Measurements from ENCODE around the gene PAWR. TPM values are rescaled to one million over a fixed set of nuclear protein-coding genes. Genes with fewer than 3 reads are reported as not detected.

Gene PAWR
- total and polyA plus RNA-seq, 4 donors: 6.8 to 119 (median 56.4) TPM

DNA sequence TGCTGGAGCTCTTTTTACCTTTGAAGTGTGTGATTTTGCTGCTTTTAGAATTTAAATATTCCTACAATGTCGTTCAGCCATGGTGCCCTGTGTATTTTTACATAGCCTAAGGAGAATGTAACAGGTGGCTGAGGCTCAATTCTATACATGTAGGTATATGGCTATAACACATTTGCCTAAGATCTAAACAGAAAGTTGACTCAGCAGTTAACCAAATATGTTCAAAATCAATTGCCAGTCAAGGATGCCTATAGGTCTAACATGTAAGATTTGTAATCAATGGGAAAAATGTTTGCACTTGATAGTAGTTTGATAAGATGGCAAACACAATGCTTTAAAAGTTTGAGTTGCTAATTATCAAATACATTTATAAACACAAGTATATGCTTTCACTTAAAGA lies 8.2 kb downstream of the PAWR start:
- Histone ChIP-seq H3K4me3 (no peak overlapping the region), H3K4me1 (ENCODE audit: control insufficient read depth in 5 of 5, insufficient read depth in 5 of 5, low read length in 5 of 5) (peaks cover 0 to 8% (median 0%) of the 10 kb centered on the region in 5 donors), H3K27ac (ENCODE audit: low read depth in 1 of 2, low read length in 1 of 2) (no peak overlapping the region), H3K9ac (ENCODE audit: insufficient read depth in 1 of 2, low read length in 2 of 2) (no peak overlapping the region), H3K9me3 (ENCODE audit: control insufficient read depth in 4 of 4, insufficient read depth in 3 of 4, low read length in 3 of 4) (no peaks in the 10 kb centered on the region), H3K36me3 (ENCODE audit: control insufficient read depth in 4 of 4, insufficient read depth in 4 of 4, low read length in 4 of 4) (no peaks in the 10 kb centered on the region), H3K27me3 (ENCODE audit: control insufficient read depth in 3 of 3, insufficient read depth in 3 of 3, low read length in 2 of 3) (peaks cover 0 to 6% (median 0%) of the 10 kb centered on the region in 3 donors)
- TF ChIP-seq, protein P1, sequence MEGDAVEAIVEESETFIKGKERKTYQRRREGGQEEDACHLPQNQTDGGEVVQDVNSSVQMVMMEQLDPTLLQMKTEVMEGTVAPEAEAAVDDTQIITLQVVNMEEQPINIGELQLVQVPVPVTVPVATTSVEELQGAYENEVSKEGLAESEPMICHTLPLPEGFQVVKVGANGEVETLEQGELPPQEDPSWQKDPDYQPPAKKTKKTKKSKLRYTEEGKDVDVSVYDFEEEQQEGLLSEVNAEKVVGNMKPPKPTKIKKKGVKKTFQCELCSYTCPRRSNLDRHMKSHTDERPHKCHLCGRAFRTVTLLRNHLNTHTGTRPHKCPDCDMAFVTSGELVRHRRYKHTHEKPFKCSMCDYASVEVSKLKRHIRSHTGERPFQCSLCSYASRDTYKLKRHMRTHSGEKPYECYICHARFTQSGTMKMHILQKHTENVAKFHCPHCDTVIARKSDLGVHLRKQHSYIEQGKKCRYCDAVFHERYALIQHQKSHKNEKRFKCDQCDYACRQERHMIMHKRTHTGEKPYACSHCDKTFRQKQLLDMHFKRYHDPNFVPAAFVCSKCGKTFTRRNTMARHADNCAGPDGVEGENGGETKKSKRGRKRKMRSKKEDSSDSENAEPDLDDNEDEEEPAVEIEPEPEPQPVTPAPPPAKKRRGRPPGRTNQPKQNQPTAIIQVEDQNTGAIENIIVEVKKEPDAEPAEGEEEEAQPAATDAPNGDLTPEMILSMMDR (IDR thresholded peaks at IDR 0.05; ENCODE audit: control extremely low read depth, extremely low read depth): no peak
- 56 to 79% methylated on average over 1 of the region's 1 CpG for WGBS, 2 donors
- ATAC-seq (ENCODE audit: insufficient read depth, low FRiP score): no peak
- DNase-seq: no peak

DNA sequence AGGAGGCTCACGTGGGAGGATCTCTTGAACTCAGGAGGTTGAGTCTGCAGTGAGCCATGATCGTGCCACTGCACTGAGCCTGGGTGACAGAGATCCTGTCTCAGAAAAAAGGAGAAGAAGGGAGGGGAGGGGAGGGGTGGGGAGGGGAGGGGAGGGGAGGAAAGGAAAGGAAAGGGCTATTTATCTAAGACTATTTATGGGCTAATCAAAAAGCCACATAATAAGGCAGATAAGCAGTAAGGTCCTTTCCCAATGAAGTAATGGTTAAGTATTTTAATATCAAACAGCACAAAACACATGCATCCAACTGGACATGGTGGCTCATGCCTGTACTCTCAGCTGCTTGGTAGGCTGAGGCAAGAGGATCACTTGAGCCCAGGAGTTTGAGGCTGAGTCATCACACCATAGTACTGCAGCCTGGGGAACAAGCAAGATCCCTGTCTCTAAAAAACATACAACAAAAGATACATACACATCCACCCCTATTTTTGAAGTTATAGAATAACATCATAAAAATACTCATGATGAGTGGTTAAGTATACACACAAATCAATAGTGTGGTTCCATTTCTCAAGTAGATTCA lies 9.7 kb downstream of the PAWR start:
- peaks cover 0 to 2% (median 0%) of the 10 kb centered on the region in 3 donors for H3K27me3 ChIP-seq (ENCODE audit: control insufficient read depth in 3 of 3, insufficient read depth in 3 of 3, low read length in 2 of 3)
- TF ChIP-seq, protein P1 (IDR thresholded peaks at IDR 0.05; ENCODE audit: control extremely low read depth, extremely low read depth): no peak
- no peak overlapping the region for H3K9ac ChIP-seq (ENCODE audit: insufficient read depth in 1 of 2, low read length in 2 of 2)
- H3K36me3 ChIP-seq (ENCODE audit: control insufficient read depth in 4 of 4, insufficient read depth in 4 of 4, low read length in 4 of 4): no peaks in the 10 kb centered on the region
- 38 to 71% methylated on average over 2 of the region's 2 CpGs for WGBS, 2 donors
- ATAC-seq (ENCODE audit: insufficient read depth, low FRiP score) (no peak), DNase-seq (no peak)
- H3K27ac ChIP-seq (ENCODE audit: low read depth in 1 of 2, low read length in 1 of 2): no peak overlapping the region
- no peak overlapping the region for H3K4me3 ChIP-seq
- H3K9me3 ChIP-seq (ENCODE audit: control insufficient read depth in 4 of 4, insufficient read depth in 3 of 4, low read length in 3 of 4): no peaks in the 10 kb centered on the region
- peaks cover 0 to 5% (median 0%) of the 10 kb centered on the region in 5 donors for H3K4me1 ChIP-seq (ENCODE audit: control insufficient read depth in 5 of 5, insufficient read depth in 5 of 5, low read length in 5 of 5)

DNA sequence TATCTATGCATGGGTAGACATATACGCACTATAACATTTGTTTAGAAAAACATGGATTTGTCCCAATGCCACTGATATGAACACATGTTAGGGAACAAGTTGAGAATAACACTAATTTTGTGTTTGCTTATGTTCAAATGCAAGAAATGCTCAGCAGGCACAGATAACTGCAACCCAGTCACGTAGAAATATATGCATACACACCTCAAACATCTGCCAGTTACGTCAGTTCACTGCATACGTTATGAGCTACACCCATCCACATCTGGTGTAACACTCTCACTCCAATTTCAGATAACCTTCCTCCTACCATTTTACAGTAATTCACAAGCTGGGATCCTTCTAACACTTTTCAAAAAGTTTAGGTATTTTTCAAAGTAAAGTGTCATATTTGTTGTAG lies 10.7 kb downstream of the PAWR start:
- no peak overlapping the region for H3K9ac ChIP-seq (ENCODE audit: insufficient read depth in 1 of 2, low read length in 2 of 2)
- H3K36me3 ChIP-seq (ENCODE audit: control insufficient read depth in 4 of 4, insufficient read depth in 4 of 4, low read length in 4 of 4): no peaks in the 10 kb centered on the region
- no peaks in the 10 kb centered on the region for H3K9me3 ChIP-seq (ENCODE audit: control insufficient read depth in 4 of 4, insufficient read depth in 3 of 4, low read length in 3 of 4)
- no peak overlapping the region for H3K27ac ChIP-seq (ENCODE audit: low read depth in 1 of 2, low read length in 1 of 2)
- H3K27me3 ChIP-seq (ENCODE audit: control insufficient read depth in 3 of 3, insufficient read depth in 3 of 3, low read length in 2 of 3): peaks cover 0 to 2% (median 0%) of the 10 kb centered on the region in 3 donors
- TF ChIP-seq, protein P1 (IDR thresholded peaks at IDR 0.05; ENCODE audit: control extremely low read depth, extremely low read depth): no peak
- peaks cover 0 to 5% (median 0%) of the 10 kb centered on the region in 5 donors for H3K4me1 ChIP-seq (ENCODE audit: control insufficient read depth in 5 of 5, insufficient read depth in 5 of 5, low read length in 5 of 5)
- ATAC-seq (ENCODE audit: insufficient read depth, low FRiP score) (no peak), DNase-seq (no peak)
- 88 to 93% methylated on average over 4 of the region's 4 CpGs for whole genome bisulfite sequencing, 2 donors
- no peak overlapping the region for H3K4me3 ChIP-seq

DNA sequence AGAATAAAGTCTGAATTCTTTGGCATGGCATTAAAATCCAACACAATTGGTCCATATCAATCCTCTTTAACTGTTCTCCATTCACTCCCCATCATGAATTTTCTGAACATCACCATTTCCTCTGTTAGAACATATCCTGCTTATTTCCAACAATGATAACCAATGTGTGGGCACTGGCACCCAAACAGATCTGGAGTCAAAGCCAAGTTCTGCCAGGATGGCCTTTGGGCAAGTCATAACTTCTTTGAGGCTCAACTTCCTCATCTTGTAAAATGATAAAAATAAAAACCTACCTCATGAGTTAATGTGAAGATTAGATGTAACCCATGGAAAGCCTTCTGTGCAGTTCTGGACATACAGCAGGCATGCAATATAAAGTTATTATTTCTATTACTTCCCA lies 12.5 kb downstream of the PAWR start:
- Histone ChIP-seq H3K27me3 (ENCODE audit: control insufficient read depth in 3 of 3, insufficient read depth in 3 of 3, low read length in 2 of 3) (peaks cover 0 to 2% (median 0%) of the 10 kb centered on the region in 3 donors), H3K9ac (ENCODE audit: insufficient read depth in 1 of 2, low read length in 2 of 2) (no peak overlapping the region), H3K4me1 (ENCODE audit: control insufficient read depth in 5 of 5, insufficient read depth in 5 of 5, low read length in 5 of 5) (peaks cover 0 to 5% (median 0%) of the 10 kb centered on the region in 5 donors), H3K9me3 (ENCODE audit: control insufficient read depth in 4 of 4, insufficient read depth in 3 of 4, low read length in 3 of 4) (no peaks in the 10 kb centered on the region), H3K27ac (ENCODE audit: low read depth in 1 of 2, low read length in 1 of 2) (no peak overlapping the region), H3K4me3 (no peak overlapping the region), H3K36me3 (ENCODE audit: control insufficient read depth in 4 of 4, insufficient read depth in 4 of 4, low read length in 4 of 4) (no peaks in the 10 kb centered on the region)
- ATAC-seq (ENCODE audit: insufficient read depth, low FRiP score) (no peak), DNase-seq (no peak)
- TF ChIP-seq, protein P1 (IDR thresholded peaks at IDR 0.05; ENCODE audit: control extremely low read depth, extremely low read depth): no peak

All from lung (tissue), 12 donors.